Hepatocyte (in vitro differentiated cells): ENCODE measurements around the gene ROS1. TPM values are rescaled to one million over a fixed set of nuclear protein-coding genes. Genes with fewer than 3 reads are reported as not detected.

Experiments
- DNase-seq: peaks from one replicate; pipeline ENCODE4 v3.0.0-alpha.2; 2016; ENCODE audit warnings: low spot score
- H2AFZ ChIP-seq: fragments of 200-600 bp; sonication (generic); 2 replicates; pipeline ENCODE4 v1.6.0; 2016; ENCODE audit warnings: antibody characterized with exemption, mild to moderate bottlenecking
- H3K27ac ChIP-seq: fragments of 200-600 bp; sonication (generic); 2 replicates; pipeline ENCODE4 v1.5.1; 2016; ENCODE audit warnings: mild to moderate bottlenecking
- H3K27me3 ChIP-seq: fragments of 200-600 bp; sonication (generic); 2 replicates; pipeline ENCODE4 v1.6.1; 2016
- H3K36me3 ChIP-seq: fragments of 200-600 bp; sonication (generic); replicated peaks from 2 replicates; pipeline ENCODE4 v1.5.1; 2016; ENCODE audit warnings: low read depth; ENCODE audit not compliant: insufficient read depth
- H3K4me1 ChIP-seq: fragments of 200-600 bp; sonication (generic); 2 replicates; pipeline ENCODE4 v1.5.1; 2016; ENCODE audit warnings: mild to moderate bottlenecking, moderate library complexity; ENCODE audit not compliant: insufficient read depth
- H3K4me2 ChIP-seq: fragments of 200-600 bp; sonication (generic); 2 replicates; pipeline ENCODE4 v1.6.0; 2016
- H3K4me3 ChIP-seq: fragments of 200-600 bp; sonication (generic); 2 replicates; pipeline ENCODE4 v1.5.1; 2016; ENCODE audit warnings: mild to moderate bottlenecking
- H3K79me2 ChIP-seq: fragments of 200-600 bp; sonication (generic); 2 replicates; pipeline ENCODE4 v1.6.0; 2017; ENCODE audit warnings: mild to moderate bottlenecking
- H3K9me2 ChIP-seq: fragments of 200-600 bp; sonication (generic); replicated peaks from 2 replicates; pipeline ENCODE4 v1.6.0; 2017; ENCODE audit warnings: mild to moderate bottlenecking; ENCODE audit not compliant: insufficient read depth
- H3K9me3 ChIP-seq: fragments of 200-600 bp; sonication (generic); 2 replicates; pipeline ENCODE4 v1.5.1; 2016; ENCODE audit warnings: low read depth, mild to moderate bottlenecking
- H4K20me1 ChIP-seq: fragments of 200-600 bp; sonication (generic); 2 replicates; pipeline ENCODE4 v1.6.0; 2016; ENCODE audit warnings: mild to moderate bottlenecking; ENCODE audit not compliant: insufficient read depth, poor library complexity, severe bottlenecking
- CTCF ChIP-seq: fragments of 200-600 bp; sonication (generic); IDR thresholded peaks from 2 replicates; pipeline ENCODE4 v1.5.1; 2016; ENCODE audit warnings: antibody characterized with exemption, mild to moderate bottlenecking; ENCODE audit not compliant: poor library complexity
- EZH2 ChIP-seq: fragments of 200-600 bp; sonication (generic); IDR thresholded peaks from 2 replicates; pipeline ENCODE4 v1.6.1; 2016; ENCODE audit warnings: antibody characterized with exemption, mild to moderate bottlenecking, borderline replicate concordance
- EZH2phosphoT487 ChIP-seq: fragments of 200-600 bp; sonication (generic); IDR thresholded peaks from one replicate; pipeline ENCODE4 v1.6.1; 2018; ENCODE audit warnings: antibody characterized with exemption, mild to moderate bottlenecking, low read depth, moderate library complexity; ENCODE audit not compliant: unreplicated experiment, severe bottlenecking
- WGBS: methylation state at CpG from one replicate; pipeline ENCODE4 v1.1.6; 2016; ENCODE audit warnings: low lambda C conversion rate; ENCODE audit errors: missing lambda C conversion rate; 5-methylcytosine and 5-hydroxymethylcytosine counted together
- polyA plus RNA-seq: library from polyadenylated mRNA; unstranded; fragments of >200 nt; fragmentation: Nextera tagmentation; extraction: Ambion mirVana; gene quantifications from 2 replicates; pipeline ENCODE4 v1.2.1, GENCODE V29; 2016
- total RNA-seq: library from RNA; depleted of rRNA; stranded (reverse); fragments of >200 nt; gene quantifications from 2 replicates; pipeline ENCODE4 v1.2.3, GENCODE V29; 2014

Gene ROS1
- total and polyA plus RNA-seq, 2 experiments from 2014 or later: 0.33 to 2.7 TPM

GRCh38 chr6:117397536-117398227, 28.1 kb downstream of the ROS1 start:
- H3K4me2 ChIP-seq: no peak overlapping the region
- H2AFZ ChIP-seq: no peak overlapping the region
- TF ChIP-seq EZH2phosphoT487 (no peak), CTCF (no peak), EZH2 (no peak)

GRCh38 chr6:117396228-117396627, 29.5 kb downstream of the ROS1 start:
- no peaks in the 10 kb centered on the region for H4K20me1 ChIP-seq
- no peak for DNase-seq
- H3K9me3 ChIP-seq: no peaks in the 10 kb centered on the region
- H3K4me2 ChIP-seq: no peak overlapping the region
- H3K27ac ChIP-seq: no peak overlapping the region
- no peaks in the 10 kb centered on the region for H3K36me3 ChIP-seq
- TF ChIP-seq EZH2phosphoT487 (no peak), CTCF (no peak), EZH2 (no peak)
- no peak overlapping the region for H3K4me3 ChIP-seq
- no peak overlapping the region for H2AFZ ChIP-seq
- WGBS: 46% methylated on average over 4 of the region's 4 CpGs
- H3K79me2 ChIP-seq: no peaks in the 10 kb centered on the region
- no peaks in the 10 kb centered on the region for H3K27me3 ChIP-seq
- no peaks in the 10 kb centered on the region for H3K9me2 ChIP-seq
- H3K4me1 ChIP-seq: no peaks in the 10 kb centered on the region

More at GRCh38 chr6:117397536-117398227, 28.1 kb downstream of the ROS1 start:
- no peak overlapping the region for H3K27ac ChIP-seq
- H3K36me3 ChIP-seq: no peaks in the 10 kb centered on the region
- no peaks in the 10 kb centered on the region for H3K79me2 ChIP-seq
- no peaks in the 10 kb centered on the region for H3K4me1 ChIP-seq
- 79% methylated on average over 3 of the region's 3 CpGs for WGBS
- H3K4me3 ChIP-seq: no peak overlapping the region
- H3K9me3 ChIP-seq: no peaks in the 10 kb centered on the region
- DNase-seq: no peak
- no peaks in the 10 kb centered on the region for H4K20me1 ChIP-seq
- H3K27me3 ChIP-seq: no peaks in the 10 kb centered on the region
- H3K9me2 ChIP-seq: no peaks in the 10 kb centered on the region

GRCh38 chr6:117395164-117395563, 30.6 kb downstream of the ROS1 start:
- Histone ChIP-seq H3K4me3 (no peak overlapping the region), H3K36me3 (no peaks in the 10 kb centered on the region), H4K20me1 (no peaks in the 10 kb centered on the region), H3K79me2 (no peaks in the 10 kb centered on the region), H3K27ac (no peak overlapping the region), H2AFZ (no peak overlapping the region), H3K9me3 (no peaks in the 10 kb centered on the region), H3K27me3 (no peaks in the 10 kb centered on the region), H3K4me2 (no peak overlapping the region), H3K4me1 (no peaks in the 10 kb centered on the region), H3K9me2 (no peaks in the 10 kb centered on the region)
- TF ChIP-seq CTCF (no peak), EZH2phosphoT487 (no peak), EZH2 (no peak)
- no peak for DNase-seq
- WGBS: 43% methylated on average over 1 of the region's 1 CpG
